PFSK-1 (cell line): ENCODE data around the gene ACSF3.

Experiments used
- POLR2AphosphoS5 ChIP-seq: IDR thresholded peaks from 2 replicates; pipeline ENCODE4 v1.6.1; 2012; ENCODE audit warnings: low read depth, mild to moderate bottlenecking, control low read depth, low read length, moderate library complexity
- TAF1 ChIP-seq: IDR thresholded peaks from 2 replicates; pipeline ENCODE4 v1.6.1; 2012; ENCODE audit warnings: low read length, control low read depth, borderline replicate concordance; ENCODE audit not compliant: insufficient read depth
- TF ChIP-seq, protein P1 (sequence below), 2 experiments: IDR thresholded peaks; 2 replicates each; pipeline versions ENCODE4 v1.6.1 to v1.8.0; 2011 to 2012; ENCODE audit warnings: low read depth in 2 of 2, low read length in 2 of 2, control low read depth in 1 of 2, inconsistent platforms in 1 of 2, mild to moderate bottlenecking in 1 of 2, moderate library complexity in 1 of 2; ENCODE audit not compliant: insufficient read depth in 1 of 2

DNA sequence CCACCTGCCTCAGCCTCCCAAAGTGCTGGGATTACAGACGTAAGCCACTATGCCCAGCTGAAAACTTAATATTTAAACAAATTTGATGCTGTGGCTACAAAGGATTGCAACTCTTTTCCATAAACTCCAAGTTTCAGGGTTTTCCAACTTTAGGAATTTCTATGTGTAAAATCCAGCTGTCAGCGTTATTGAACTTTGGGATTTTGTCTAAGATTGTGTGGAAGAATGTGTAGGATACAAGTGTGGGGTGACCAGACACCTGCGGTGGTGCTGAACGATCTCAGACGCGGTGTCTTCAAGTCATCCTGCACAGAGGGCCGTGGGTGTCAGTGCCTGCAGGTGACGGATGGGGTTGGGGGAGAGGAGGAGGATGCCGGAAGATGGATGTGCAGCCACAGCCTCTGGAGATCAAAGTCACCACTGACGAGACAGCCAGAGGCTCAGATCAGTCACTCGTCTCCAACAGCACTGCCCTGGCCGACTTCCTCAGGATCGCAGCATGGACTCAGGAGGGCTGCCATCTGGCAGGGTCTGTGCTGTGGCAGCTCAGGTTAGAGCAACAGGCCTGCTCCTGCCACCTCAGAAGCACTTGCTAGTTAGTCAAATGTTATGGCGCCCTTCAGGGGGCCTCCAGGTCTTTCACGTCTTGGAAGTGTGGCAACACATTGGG lies 13.0 kb downstream of the ACSF3 start:
- TF ChIP-seq POLR2AphosphoS5 (no peak), TAF1 (no peak)
- TF ChIP-seq, protein P1, sequence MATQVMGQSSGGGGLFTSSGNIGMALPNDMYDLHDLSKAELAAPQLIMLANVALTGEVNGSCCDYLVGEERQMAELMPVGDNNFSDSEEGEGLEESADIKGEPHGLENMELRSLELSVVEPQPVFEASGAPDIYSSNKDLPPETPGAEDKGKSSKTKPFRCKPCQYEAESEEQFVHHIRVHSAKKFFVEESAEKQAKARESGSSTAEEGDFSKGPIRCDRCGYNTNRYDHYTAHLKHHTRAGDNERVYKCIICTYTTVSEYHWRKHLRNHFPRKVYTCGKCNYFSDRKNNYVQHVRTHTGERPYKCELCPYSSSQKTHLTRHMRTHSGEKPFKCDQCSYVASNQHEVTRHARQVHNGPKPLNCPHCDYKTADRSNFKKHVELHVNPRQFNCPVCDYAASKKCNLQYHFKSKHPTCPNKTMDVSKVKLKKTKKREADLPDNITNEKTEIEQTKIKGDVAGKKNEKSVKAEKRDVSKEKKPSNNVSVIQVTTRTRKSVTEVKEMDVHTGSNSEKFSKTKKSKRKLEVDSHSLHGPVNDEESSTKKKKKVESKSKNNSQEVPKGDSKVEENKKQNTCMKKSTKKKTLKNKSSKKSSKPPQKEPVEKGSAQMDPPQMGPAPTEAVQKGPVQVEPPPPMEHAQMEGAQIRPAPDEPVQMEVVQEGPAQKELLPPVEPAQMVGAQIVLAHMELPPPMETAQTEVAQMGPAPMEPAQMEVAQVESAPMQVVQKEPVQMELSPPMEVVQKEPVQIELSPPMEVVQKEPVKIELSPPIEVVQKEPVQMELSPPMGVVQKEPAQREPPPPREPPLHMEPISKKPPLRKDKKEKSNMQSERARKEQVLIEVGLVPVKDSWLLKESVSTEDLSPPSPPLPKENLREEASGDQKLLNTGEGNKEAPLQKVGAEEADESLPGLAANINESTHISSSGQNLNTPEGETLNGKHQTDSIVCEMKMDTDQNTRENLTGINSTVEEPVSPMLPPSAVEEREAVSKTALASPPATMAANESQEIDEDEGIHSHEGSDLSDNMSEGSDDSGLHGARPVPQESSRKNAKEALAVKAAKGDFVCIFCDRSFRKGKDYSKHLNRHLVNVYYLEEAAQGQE (IDR thresholded peaks at IDR 0.05; ENCODE audit: insufficient read depth in 1 of 2, low read depth in 2 of 2, low read length in 2 of 2): no peak
